GM06990 (cell line): ENCODE results near the gene MAP1A.
"Not testable (repeated sequence)": the region's sequence is repeated elsewhere in the genome, so short reads cannot be mapped to it uniquely, and the experiment has no call there.

Experiments
- DNase-seq: peaks from one replicate; pipeline ENCODE4 v3.0.0-alpha.2; 2011; ENCODE audit not compliant: insufficient read length; ENCODE audit errors: extremely low read depth
- H3K27me3 ChIP-seq: replicated peaks from 2 replicates; pipeline ENCODE4 v1.6.0; 2011; ENCODE audit warnings: low read length; ENCODE audit not compliant: control insufficient read depth, insufficient read depth
- H3K36me3 ChIP-seq: 2 replicates; pipeline ENCODE4 v1.5.1; 2011; ENCODE audit warnings: low read length; ENCODE audit not compliant: control insufficient read depth, insufficient read depth
- H3K4me3 ChIP-seq: replicated peaks from 2 replicates; pipeline ENCODE4 v1.5.1; 2011; ENCODE audit warnings: low read depth, mild to moderate bottlenecking, control low read depth, low read length
- CTCF ChIP-seq: IDR thresholded peaks from 2 replicates; pipeline ENCODE4 v1.5.1; 2011; ENCODE audit warnings: low read length, control low read depth, mild to moderate bottlenecking, inconsistent platforms; ENCODE audit not compliant: insufficient read depth, poor library complexity, severe bottlenecking

MAP1A gene

GRCh38 chr15:43528542-43529007 is 11.2 kb downstream of the MAP1A start:
- no peak overlapping the region for H3K4me3 ChIP-seq
- H3K27me3 ChIP-seq = no peaks in the 10 kb centered on the region; the same call in 1 of the 2 replicates
- TF ChIP-seq CTCF = no peak
- no peaks in the 10 kb centered on the region for H3K36me3 ChIP-seq
- DNase-seq = no peak

GRCh38 chr15:43529141-43529540 is 11.7 kb downstream of the MAP1A start:
- Histone ChIP-seq H3K36me3 (no peaks in the 10 kb centered on the region), H3K4me3 (no peak overlapping the region), H3K27me3 (no peaks in the 10 kb centered on the region; the same call in 1 of the 2 replicates)
- no peak for TF ChIP-seq CTCF
- DNase-seq = no peak

- H3K36me3 ChIP-seq = peaks cover 2% of the 10 kb centered on the region; the same call in 1 of the 2 replicates
Measured at GRCh38 chr15:43529587-43530345, 12.4 kb downstream of the MAP1A start.

GRCh38 chr15:43531018-43531670 is 13.7 kb downstream of the MAP1A start:
- no peak overlapping the region for H3K4me3 ChIP-seq
- no peaks in the 10 kb centered on the region; the same call in 1 of the 2 replicates for H3K27me3 ChIP-seq
- DNase-seq = no peak
- H3K36me3 ChIP-seq = peaks cover 4% of the 10 kb centered on the region
- no peak for TF ChIP-seq CTCF

More at GRCh38 chr15:43529587-43530345, 12.4 kb downstream of the MAP1A start:
- TF ChIP-seq CTCF = no peak
- DNase-seq = no peak
- Histone ChIP-seq H3K27me3 (no peaks in the 10 kb centered on the region; the same call in 1 of the 2 replicates), H3K4me3 (no peak overlapping the region)

GRCh38 chr15:43532826-43533225 is 15.4 kb downstream of the MAP1A start:
- not testable (repeated sequence) for DNase-seq, H3K27me3 ChIP-seq, H3K4me3 ChIP-seq, H3K36me3 ChIP-seq

- H3K27me3 ChIP-seq = no peaks in the 10 kb centered on the region
- no peak for TF ChIP-seq CTCF
- H3K4me3 ChIP-seq = no peak overlapping the region
- DNase-seq = no peak
- H3K36me3 ChIP-seq = peaks cover 4% of the 10 kb centered on the region
Measured at GRCh38 chr15:43534897-43535296, 17.5 kb downstream of the MAP1A start.
